Activated CD8-positive, alpha-beta memory T cell treated with anti-CD3 and anti-CD28 coated beads, Interleukin-2, amount 50 U/mL, for 48 hours (primary cell): ENCODE results near the gene PLEKHA6.
A peak's percentile ranks its signal among the peaks of the same experiment; 100 is the strongest.

Experiments used
- DNase-seq: peaks from one replicate; pipeline ENCODE4 v3.0.0-alpha.2; 2020

Gene PLEKHA6

DNA sequence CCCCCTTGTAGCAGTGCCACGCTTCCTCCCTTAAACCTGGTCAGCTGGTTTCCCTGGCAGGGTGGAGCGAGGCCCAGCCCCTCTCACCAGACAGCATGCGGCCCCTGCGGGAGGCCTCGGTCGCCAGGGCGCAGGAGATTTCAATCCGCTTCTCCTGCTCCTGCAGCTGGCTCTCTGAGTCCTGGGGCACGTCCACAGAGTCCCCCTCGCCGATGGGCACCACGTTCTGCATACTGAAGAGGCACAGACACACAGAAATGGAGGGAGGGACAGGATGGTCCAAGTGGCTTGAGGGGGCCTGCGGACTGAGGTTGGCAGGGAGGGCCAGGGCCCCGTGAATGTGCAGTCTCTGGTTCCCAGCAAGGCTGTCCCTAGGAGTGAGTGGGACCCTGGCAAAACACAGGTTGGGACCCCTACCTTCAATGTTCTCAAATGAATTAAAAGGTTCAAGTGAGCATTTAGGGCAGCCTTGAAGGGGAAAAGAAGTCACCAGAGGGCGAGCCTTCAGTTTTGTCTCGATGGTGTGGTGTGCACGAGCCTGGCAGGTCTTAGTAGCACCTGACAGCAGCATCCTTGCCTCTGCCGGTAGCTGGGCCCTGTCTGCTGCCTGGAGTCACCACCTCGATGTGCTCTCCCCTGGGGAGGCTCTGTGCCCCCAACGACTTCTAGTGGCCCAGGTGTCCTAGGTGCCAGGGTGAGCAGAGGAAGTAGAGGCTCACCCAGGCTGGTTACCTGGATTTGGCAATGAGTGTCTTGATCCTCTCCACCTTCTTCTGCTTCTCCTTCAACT is 131.5 kb downstream of the PLEKHA6 start:
- no peak for DNase-seq

DNA sequence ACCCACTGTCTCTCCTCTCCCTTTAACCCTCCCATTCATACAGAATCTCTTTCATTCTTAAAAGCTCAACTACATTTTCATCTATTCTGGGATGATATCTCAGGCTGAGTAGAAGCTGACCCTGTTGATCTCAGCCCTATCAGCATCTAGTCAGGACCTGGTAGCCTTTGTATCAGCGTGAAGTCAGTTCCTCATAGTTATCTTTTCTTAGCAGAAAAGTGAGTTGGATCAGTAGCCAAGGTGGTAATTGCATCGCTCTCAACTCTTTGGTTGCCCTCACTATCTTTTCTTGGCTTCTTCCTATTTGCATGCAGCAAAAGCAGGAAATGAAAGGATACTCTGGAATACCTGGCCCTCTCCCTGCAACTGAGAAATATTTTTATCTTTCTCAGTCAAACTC is 132.4 kb downstream of the PLEKHA6 start:
- no peak for DNase-seq

- no peak for DNase-seq
Measured at GRCh38 chr1:204225841-204226735, 133.6 kb downstream of the PLEKHA6 start.

- DNase-seq = no peak
Measured at GRCh38 chr1:204224655-204225054, 135.1 kb downstream of the PLEKHA6 start.

DNA sequence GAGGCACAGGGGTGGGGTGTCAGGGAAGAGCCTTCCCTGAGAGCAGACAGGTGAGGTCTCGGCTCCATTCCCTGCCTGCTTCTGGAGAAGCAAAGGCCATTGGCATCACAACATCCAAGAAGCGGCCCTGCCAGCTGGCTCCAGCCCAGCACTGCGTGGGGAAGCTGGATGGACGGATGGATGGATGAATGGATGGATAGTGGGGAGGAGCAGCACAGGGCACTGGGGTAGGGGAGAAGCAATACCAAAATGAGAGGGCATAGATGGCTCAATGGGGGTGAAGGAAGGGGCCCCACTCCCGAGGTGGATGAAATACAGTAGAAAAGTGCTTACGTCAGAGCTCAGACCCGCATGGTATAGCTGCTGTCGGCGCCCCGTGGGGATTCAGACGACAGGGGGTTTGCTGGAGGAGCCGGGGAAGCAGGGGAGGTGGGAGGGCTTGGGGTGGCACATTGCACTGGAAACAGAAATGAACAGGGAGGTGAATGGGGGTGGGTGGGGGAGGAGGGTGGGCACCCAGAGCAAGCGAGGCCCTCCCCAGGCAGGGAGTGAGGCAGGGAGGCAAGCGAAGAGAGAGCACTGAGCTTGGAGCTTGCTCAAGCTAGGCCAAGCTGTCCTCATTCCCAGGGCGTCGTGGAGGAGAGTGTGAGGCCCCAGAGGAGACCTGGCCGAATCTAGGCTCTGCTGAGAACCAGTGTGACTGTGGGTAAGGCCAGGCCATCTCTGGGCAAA is 136.4 kb downstream of the PLEKHA6 start:
- DNase-seq = no peak

DNA sequence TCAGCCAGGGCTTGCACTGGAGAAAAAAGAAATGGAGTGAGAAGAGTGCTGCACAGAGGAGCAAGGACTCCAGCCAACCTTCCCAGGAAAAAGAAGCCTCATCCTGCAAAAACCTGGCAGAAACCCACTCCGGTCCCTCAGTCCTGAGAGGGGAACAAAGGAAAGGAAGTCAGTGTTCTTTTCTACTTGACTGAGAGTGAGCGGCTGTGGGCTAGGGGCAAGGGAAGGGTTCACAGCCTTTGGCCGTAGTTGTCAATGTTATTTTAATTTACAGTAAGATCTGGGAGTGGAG is 137.0 kb downstream of the PLEKHA6 start:
- DNase-seq = no peak

- no peak for DNase-seq
Measured at GRCh38 chr1:204222006-204222763, 137.5 kb downstream of the PLEKHA6 start.

DNA sequence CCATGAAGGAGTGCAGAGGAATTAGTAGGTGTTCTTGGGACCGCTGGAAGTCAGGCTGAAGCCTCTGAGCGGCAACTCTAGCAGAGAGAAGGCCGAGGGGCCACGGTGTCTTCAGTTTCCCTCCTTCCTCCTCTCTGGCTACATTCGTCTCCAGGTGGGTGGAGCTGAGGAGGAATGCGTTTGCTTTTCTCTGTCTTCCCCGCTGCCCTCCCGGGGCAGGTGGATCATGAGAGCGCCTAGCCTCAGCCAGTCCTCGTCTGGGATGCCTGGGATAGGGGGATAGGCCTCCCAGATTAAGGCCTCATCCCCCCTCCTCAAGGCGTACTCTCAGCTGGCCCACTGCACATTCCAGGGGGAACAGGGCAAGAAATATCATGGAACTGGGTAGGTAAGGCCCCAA is 138.5 kb downstream of the PLEKHA6 start:
- DNase-seq = no peak

DNA sequence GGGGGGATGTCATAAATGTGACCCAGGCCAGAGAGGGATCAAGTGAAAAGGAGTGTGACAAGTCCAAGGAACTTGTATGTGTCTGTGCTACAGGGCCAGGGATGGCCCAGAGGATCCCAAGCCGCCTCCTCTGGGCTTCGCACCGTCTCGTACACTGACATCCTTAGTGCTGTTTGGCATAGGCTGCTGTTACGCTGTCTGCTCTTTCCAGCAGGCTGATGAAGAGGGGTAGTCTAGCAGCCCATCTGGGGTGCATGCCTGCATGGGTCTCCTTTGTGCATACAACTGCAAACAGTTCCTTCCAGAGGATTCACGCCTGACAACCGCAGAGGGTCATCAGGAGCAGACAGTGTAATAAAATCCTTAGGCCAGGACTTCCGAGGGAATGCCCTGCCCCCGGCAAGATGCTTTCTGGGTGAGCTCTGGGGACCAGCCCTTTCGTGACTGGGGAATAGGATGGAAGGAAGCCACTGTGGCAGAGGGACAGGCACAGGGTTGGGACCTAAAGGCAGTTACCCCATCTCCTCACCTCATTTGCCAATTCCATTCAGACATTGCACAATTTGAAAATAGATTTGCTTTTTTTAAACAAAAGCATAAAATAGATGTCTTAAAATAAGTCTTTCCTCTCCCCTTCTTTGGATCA is 139.6 kb downstream of the PLEKHA6 start:
- no peak for DNase-seq

GRCh38 chr1:204218552-204218951 is 141.2 kb downstream of the PLEKHA6 start:
- no peak for DNase-seq

DNA sequence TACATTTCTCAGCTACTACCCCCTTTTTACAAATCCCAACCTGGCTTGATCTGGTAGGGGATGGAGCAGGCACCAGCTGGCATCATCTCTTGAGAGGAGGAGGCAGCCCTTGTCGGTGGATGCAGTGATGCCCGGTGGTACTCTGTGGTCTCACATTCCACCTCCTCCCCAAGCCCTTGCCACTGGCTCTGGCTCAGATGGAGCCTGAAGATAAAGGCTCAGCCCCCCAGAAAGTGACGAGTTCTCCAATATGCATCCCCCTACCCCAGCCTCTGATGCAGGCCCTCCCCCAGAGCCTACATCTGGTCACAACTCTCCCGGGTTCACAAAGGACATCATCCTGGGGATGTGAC is 142.1 kb downstream of the PLEKHA6 start:
- no peak for DNase-seq

GRCh38 chr1:204216880-204217647 is 142.7 kb downstream of the PLEKHA6 start:
- no peak for DNase-seq

GRCh38 chr1:204216236-204216635 is 143.5 kb downstream of the PLEKHA6 start:
- DNase-seq = no peak

- peak; percentile 71 for DNase-seq
Measured at GRCh38 chr1:204213668-204214662, 145.8 kb downstream of the PLEKHA6 start, which contains the start of gene GOLT1A. Gene GOLT1A (minus strand): TSS chr1:204213988. CDS start chr1:204213906, 82 bp downstream.

- no peak for DNase-seq
Measured at GRCh38 chr1:204212715-204213114, 147.0 kb downstream of the PLEKHA6 start.

DNA sequence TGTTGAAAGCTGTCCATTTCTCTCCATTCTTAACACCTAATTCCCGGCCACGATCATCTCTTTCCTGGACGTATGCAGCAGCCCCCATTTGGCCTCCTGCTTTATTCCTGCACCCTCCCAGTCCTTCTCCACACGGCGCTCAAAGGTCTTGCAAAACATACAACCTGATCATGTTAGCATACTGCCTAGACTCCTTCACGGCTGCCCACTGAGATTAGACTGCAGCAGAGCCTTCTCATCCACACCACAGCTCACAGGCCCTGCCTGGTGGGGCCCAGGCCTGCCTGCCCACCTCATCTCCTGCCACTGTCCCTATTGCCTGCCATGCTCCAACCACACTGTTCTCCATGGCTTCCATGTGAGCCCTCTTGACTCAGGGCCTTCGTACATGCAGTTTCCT is 148.7 kb downstream of the PLEKHA6 start:
- DNase-seq = no peak

DNA sequence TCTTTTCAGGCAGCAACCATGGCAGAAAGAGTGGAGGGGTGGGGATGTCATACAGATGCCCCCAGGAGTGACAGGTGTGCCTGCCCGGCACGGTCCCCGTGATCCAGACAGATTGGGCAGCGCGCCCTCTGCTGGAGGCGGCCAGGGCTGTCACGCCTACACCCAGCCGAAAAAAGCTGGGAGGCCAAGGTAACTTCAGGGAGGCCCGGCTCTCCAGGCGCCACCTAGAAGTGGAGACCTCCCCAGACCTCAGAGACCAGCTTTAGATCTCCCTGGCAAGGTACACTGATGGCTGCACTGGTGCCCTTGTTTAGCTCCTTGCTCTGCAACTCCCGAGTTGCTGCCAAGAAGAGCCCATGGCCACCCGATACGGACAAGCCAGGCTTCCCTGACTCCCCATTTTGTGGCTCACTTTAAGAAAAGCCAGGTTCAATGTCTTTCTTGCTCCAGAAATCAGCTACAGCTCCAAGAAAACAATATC is 152.6 kb downstream of the PLEKHA6 start:
- DNase-seq = peak; percentile 95

DNA sequence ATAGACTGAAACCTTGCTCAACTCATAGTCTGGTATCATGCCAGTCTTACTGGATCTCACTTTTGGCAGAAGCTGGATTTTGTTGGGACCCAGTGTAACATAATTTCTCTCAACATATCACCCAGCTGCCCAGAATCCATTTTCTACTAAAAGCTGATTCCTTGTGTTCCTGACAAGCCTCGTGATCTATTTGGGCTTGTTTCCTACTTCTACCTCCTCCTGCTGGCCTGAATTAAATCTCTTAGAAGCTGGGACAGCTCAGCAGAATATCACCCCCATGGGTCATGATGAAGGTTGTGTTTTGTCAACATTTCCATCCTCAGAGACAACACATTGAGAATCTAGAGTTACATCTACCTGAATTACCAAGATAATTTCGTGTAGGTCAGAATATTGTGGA is 153.6 kb downstream of the PLEKHA6 start:
- no peak for DNase-seq

- DNase-seq = no peak
Measured at GRCh38 chr1:204205486-204205885, 154.2 kb downstream of the PLEKHA6 start.

GRCh38 chr1:204204944-204205343 is 154.8 kb downstream of the PLEKHA6 start:
- DNase-seq = no peak
